Thyroid gland (tissue), 4 donors: ENCODE results near the gene KCNK4.

Source experiments
- CTCF ChIP-seq, 6 experiments: fragments of 200-600 bp in 3 of 6; fragments of 450-650 bp in 3 of 6; sonication (generic) in 3 of 6; IDR thresholded peaks; one replicate each; pipeline ENCODE4 v1.5.1; 2016 to 2019; ENCODE audit warnings: antibody characterized with exemption in 6 of 6, mild to moderate bottlenecking in 2 of 6, inconsistent platforms in 1 of 6, moderate library complexity in 1 of 6
- POLR2A ChIP-seq, 2 donors: fragments of 450-650 bp; IDR thresholded peaks; one replicate each; pipeline ENCODE4 v1.6.1; 2017; ENCODE audit warnings: antibody characterized with exemption in 2 of 2, mild to moderate bottlenecking in 2 of 2, moderate library complexity in 1 of 2

GRCh38 chr11:64258356-64258755 is 32.7 kb upstream of the KCNK4 start:
- TF ChIP-seq CTCF (IDR thresholded peaks at IDR 0.05) (no peak), POLR2A (IDR thresholded peaks at IDR 0.05) (no peak)
